Measurements from ENCODE around the gene KDM2A. TPM values are rescaled to one million over a fixed set of nuclear protein-coding genes. Genes with fewer than 3 reads are reported as not detected.

The KDM2A gene
- 38.4 and 49.0 TPM in 2 replicates for total RNA-seq

DNA sequence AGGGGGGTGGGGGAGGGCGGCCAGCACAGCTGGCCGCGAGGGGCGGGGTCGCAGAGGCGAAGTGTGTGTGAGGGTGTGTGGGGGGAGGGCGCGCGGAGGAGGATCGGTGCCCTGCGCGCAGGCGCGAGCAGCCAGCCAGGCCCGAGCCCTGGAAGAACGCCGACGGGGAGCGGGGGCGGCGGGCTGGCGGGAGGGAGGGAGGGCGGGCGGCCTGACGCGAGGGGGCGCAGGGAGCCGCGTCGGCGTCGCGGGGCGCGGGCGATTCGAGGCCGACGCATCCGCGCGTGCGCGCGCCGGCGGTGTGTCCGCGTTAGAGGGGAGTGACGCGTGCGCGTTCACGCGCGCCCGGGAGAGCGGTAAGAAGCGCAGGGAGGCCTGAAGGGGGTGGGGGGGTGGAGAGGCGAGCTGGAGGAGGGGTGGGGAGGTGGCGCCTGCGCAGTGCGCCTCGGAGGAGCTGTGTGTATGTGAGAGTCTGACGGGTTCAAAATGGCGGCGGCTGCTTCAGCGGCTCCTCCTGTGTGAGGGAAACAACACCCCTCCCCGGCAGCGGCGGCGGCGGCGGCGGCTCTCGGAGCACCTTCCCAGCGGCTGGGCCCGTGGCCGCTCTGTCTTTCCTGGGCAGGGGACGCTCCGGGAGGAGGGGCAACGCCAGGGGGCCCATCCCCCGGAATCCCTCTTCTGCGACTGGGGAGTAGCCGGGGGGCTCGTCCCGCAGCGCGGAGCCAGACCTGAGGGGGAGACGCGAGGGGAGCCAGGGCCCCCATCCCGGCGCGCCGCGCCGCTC is at the start of gene KDM2A:
Gene KDM2A (plus strand): TSS at position 463 of the 784 bp plus-strand sequence. CDS start 2,054 bp downstream, outside the sequence.
- peak within 1 kb of the TSS; percentile 63 for H3K4me3 ChIP-seq (ENCODE audit: low read depth, low read length)
- FAIRE-seq, result no peak
- no peaks in the 10 kb centered on the region for H3K27me3 ChIP-seq (ENCODE audit: control insufficient read depth, insufficient read depth, low read length)
- no peaks in the 10 kb centered on the region for H3K36me3 ChIP-seq (ENCODE audit: control insufficient read depth, insufficient read depth, low read length)
- TF ChIP-seq CTCF (IDR thresholded peaks at IDR 0.05; ENCODE audit: insufficient read depth, low read length, severe bottlenecking), result peak; percentile 16
- DNase-seq (ENCODE audit: low read depth), result peak; percentile 93

- TF ChIP-seq CTCF (IDR thresholded peaks at IDR 0.05; ENCODE audit: insufficient read depth, low read length, severe bottlenecking), result peak; percentile 82
- Histone ChIP-seq H3K36me3 (ENCODE audit: control insufficient read depth, insufficient read depth, low read length) (peaks cover 23% of the 10 kb centered on the region), H3K27me3 (ENCODE audit: control insufficient read depth, insufficient read depth, low read length) (no peaks in the 10 kb centered on the region), H3K4me3 (ENCODE audit: low read depth, low read length) (no peak overlapping the region)
- DNase-seq (ENCODE audit: low read depth) (no peak), FAIRE-seq (no peak)
Observed at GRCh38 chr11:67071420-67072284, 47.4 kb upstream of the KDM2A start.

GRCh38 chr11:67072295-67072694 is 46.8 kb upstream of the KDM2A start:
- Histone ChIP-seq H3K4me3 (ENCODE audit: low read depth, low read length) (no peak overlapping the region), H3K27me3 (ENCODE audit: control insufficient read depth, insufficient read depth, low read length) (no peaks in the 10 kb centered on the region), H3K36me3 (ENCODE audit: control insufficient read depth, insufficient read depth, low read length) (peaks cover 17% of the 10 kb centered on the region)
- DNase-seq (ENCODE audit: low read depth), result no peak
- no peak for FAIRE-seq
- no peak for TF ChIP-seq CTCF (IDR thresholded peaks at IDR 0.05; ENCODE audit: insufficient read depth, low read length, severe bottlenecking)

- Histone ChIP-seq H3K27me3 (ENCODE audit: control insufficient read depth, insufficient read depth, low read length) (no peaks in the 10 kb centered on the region), H3K36me3 (ENCODE audit: control insufficient read depth, insufficient read depth, low read length) (peaks cover 14% of the 10 kb centered on the region), H3K4me3 (ENCODE audit: low read depth, low read length) (no peak overlapping the region)
- FAIRE-seq (no peak), DNase-seq (ENCODE audit: low read depth) (no peak)
- no peak for TF ChIP-seq CTCF (IDR thresholded peaks at IDR 0.05; ENCODE audit: insufficient read depth, low read length, severe bottlenecking)
Observed at GRCh38 chr11:67073908-67074307, 45.2 kb upstream of the KDM2A start.

- FAIRE-seq, result no peak
Observed at GRCh38 chr11:67076202-67076601, 42.9 kb upstream of the KDM2A start.

More at GRCh38 chr11:67076202-67076601, 42.9 kb upstream of the KDM2A start:
- DNase-seq (ENCODE audit: low read depth), result no peak
- no peak for TF ChIP-seq CTCF (IDR thresholded peaks at IDR 0.05; ENCODE audit: insufficient read depth, low read length, severe bottlenecking)
- peaks cover 6% of the 10 kb centered on the region for H3K36me3 ChIP-seq (ENCODE audit: control insufficient read depth, insufficient read depth, low read length)
- no peaks in the 10 kb centered on the region for H3K27me3 ChIP-seq (ENCODE audit: control insufficient read depth, insufficient read depth, low read length)
- H3K4me3 ChIP-seq (ENCODE audit: low read depth, low read length), result no peak overlapping the region
